Mucosa of stomach (tissue), 1 donor: ENCODE measurements around the gene PTK7.
"Not testable (repeated sequence)": the region's sequence is repeated elsewhere in the genome, so short reads cannot be mapped to it uniquely, and the experiment has no call there.

ENCODE experiments used
- H3K27me3 ChIP-seq: one replicate; pipeline ENCODE4 v1.7.0; 2013; ENCODE audit warnings: mild to moderate bottlenecking, low read length; ENCODE audit not compliant: control insufficient read depth, insufficient read depth
- H3K36me3 ChIP-seq: one replicate; pipeline ENCODE4 v1.7.0; 2013; ENCODE audit warnings: low read length; ENCODE audit not compliant: control insufficient read depth, insufficient read depth
- H3K4me1 ChIP-seq: one replicate; pipeline ENCODE4 v1.7.0; 2013; ENCODE audit warnings: mild to moderate bottlenecking, low read length; ENCODE audit not compliant: control insufficient read depth, insufficient read depth
- H3K4me3 ChIP-seq: one replicate; pipeline ENCODE4 v1.7.0; 2013; ENCODE audit warnings: low read length
- H3K9ac ChIP-seq: one replicate; pipeline ENCODE4 v1.7.0; 2013; ENCODE audit warnings: mild to moderate bottlenecking, low read length, moderate library complexity
- H3K9me3 ChIP-seq: one replicate; pipeline ENCODE4 v1.7.0; 2013; ENCODE audit warnings: mild to moderate bottlenecking, low read length, moderate library complexity; ENCODE audit not compliant: control insufficient read depth
- donor health status: Pancreatic carcinoma.

PTK7 gene

DNA sequence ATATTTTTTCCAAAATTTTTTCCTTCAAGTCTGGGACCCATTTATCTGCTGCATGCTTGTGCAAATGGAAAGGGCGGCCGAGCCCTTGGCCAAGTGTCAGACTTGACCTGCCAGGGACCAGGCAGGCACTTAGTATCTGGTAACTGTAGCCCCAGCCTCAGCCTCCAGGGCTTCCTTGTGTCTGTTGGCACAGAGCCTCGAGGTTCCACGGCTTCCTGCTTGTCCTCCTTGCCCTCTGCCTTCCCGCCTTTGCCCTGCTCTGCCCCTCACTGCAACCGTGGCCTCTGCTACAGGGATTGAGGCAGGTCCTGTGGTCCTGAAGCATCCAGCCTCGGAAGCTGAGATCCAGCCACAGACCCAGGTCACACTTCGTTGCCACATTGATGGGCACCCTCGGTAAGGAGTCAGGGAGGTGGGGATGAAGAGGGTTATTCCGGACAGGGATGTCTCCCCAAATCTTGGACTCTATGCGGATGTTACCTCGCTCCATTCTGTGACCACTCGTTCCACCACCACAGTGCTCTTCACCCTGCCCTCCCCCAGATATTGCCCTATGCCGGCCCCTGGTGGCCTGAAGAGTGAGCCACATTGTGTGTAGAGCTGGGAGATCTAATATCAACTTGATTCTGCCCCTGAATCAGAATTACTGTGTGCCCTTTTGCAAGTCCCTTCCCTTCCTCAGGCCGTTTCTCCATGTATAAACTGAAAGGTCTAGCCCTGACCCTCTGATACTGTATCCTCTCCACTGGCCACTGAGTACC, 53.5 kb downstream of the PTK7 start:
- H3K9ac ChIP-seq = no peak overlapping the region

GRCh38 chr6:43130429-43130828, 54.3 kb downstream of the PTK7 start:
- no peaks in the 10 kb centered on the region for H3K27me3 ChIP-seq
- H3K9me3 ChIP-seq = no peaks in the 10 kb centered on the region
- no peaks in the 10 kb centered on the region for H3K36me3 ChIP-seq
- H3K4me3 ChIP-seq = no peak overlapping the region
- peaks cover 13% of the 10 kb centered on the region for H3K4me1 ChIP-seq
- no peak overlapping the region for H3K9ac ChIP-seq

More for the DNA sequence above, 53.5 kb downstream of the PTK7 start:
- Histone ChIP-seq H3K9me3 (no peaks in the 10 kb centered on the region), H3K4me3 (no peak overlapping the region), H3K4me1 (peaks cover 14% of the 10 kb centered on the region), H3K36me3 (no peaks in the 10 kb centered on the region), H3K27me3 (no peaks in the 10 kb centered on the region)

- H3K27me3 ChIP-seq, H3K9ac ChIP-seq, H3K4me3 ChIP-seq, H3K9me3 ChIP-seq, H3K36me3 ChIP-seq, H3K4me1 ChIP-seq: not testable (repeated sequence)
Measured at GRCh38 chr6:43131379-43131778, 55.3 kb downstream of the PTK7 start.

- H3K27me3 ChIP-seq = no peaks in the 10 kb centered on the region
- no peak overlapping the region for H3K9ac ChIP-seq
- H3K9me3 ChIP-seq = no peaks in the 10 kb centered on the region
- H3K4me1 ChIP-seq = peaks cover 4% of the 10 kb centered on the region
- H3K36me3 ChIP-seq = no peaks in the 10 kb centered on the region
- no peak overlapping the region for H3K4me3 ChIP-seq
Measured at GRCh38 chr6:43138267-43138666, 62.2 kb downstream of the PTK7 start.

DNA sequence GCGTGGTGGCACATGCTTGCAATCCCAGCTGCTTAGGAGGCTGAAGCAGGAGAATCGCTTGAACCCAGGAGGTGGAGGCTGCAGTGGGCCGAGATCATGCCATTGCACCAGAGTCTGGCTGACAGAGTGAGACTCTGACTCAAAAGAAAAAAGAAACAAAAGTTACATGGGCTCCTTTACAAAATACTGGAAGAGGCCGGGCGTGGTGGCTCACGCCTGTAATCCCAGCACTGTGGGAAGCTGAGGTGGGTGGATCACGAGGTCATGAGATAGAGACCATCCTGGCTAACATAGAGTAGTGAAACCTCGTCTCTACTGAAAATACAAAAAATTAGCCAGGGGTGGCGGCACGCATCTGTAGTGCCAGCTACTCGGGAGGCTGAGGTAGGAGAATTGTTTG, 63.9 kb downstream of the PTK7 start:
- not testable (repeated sequence) for H3K9ac ChIP-seq, H3K4me3 ChIP-seq, H3K27me3 ChIP-seq, H3K4me1 ChIP-seq, H3K36me3 ChIP-seq, H3K9me3 ChIP-seq

DNA sequence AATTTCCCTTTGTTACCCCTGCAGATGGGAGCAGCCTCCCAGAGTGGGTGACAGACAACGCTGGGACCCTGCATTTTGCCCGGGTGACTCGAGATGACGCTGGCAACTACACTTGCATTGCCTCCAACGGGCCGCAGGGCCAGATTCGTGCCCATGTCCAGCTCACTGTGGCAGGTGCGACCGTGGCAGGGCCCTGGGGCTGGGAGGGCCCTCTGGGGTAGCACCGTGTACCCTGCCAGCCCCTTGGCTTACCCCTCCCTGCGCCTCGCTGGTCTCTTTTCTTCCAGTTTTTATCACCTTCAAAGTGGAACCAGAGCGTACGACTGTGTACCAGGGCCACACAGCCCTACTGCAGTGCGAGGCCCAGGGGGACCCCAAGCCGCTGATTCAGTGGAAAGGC, 65.5 kb downstream of the PTK7 start:
- Histone ChIP-seq H3K4me1 (peaks cover 9% of the 10 kb centered on the region), H3K36me3 (no peaks in the 10 kb centered on the region), H3K27me3 (no peaks in the 10 kb centered on the region), H3K9me3 (no peaks in the 10 kb centered on the region), H3K4me3 (no peak overlapping the region), H3K9ac (no peak overlapping the region)

- H3K4me1 ChIP-seq = peaks cover 9% of the 10 kb centered on the region
- no peaks in the 10 kb centered on the region for H3K36me3 ChIP-seq
- no peak overlapping the region for H3K9ac ChIP-seq
- no peaks in the 10 kb centered on the region for H3K9me3 ChIP-seq
- H3K27me3 ChIP-seq = no peaks in the 10 kb centered on the region
- H3K4me3 ChIP-seq = no peak overlapping the region
Measured at GRCh38 chr6:43142101-43142500, 66.0 kb downstream of the PTK7 start.

DNA sequence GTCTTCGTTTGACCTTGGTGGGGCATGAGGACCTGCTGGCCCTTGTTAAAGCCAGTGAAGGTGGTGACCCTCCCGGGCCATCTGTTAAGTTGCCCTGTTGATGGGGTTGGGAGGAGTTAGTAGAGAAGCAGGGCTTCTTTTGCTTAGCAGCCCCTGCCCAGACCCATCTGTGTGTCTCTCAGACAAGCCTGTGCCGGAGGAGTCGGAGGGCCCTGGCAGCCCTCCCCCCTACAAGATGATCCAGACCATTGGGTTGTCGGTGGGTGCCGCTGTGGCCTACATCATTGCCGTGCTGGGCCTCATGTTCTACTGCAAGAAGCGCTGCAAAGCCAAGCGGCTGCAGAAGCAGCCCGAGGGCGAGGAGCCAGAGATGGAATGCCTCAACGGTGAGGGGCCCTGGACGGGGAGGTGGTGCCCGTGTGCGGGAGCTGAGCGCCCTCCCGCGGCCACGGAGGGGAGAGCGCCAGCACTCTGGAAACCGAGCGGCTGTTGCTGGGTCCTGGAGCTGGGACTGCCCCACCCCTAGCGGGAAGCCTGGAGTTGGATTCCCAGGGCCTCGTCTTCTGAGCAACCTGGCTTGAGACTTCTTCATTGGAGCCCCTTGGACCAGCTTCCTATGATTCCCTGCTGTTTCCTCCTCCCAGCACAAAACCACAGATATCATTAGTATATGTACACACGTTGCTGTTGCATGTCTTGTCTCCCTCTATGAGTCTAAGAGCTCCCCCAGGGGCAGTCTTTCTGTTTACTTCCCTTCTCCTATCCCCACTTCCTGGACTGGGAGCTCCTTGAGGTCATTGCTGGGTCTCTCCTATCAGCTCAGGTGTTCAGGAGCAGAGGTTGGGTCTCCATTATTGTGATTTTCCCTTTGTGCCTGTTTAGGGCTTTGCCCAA, 67.4 kb downstream of the PTK7 start:
- Histone ChIP-seq H3K9ac (no peak overlapping the region), H3K27me3 (no peaks in the 10 kb centered on the region), H3K4me1 (peaks cover 9% of the 10 kb centered on the region), H3K36me3 (no peaks in the 10 kb centered on the region), H3K4me3 (no peak overlapping the region), H3K9me3 (no peaks in the 10 kb centered on the region)

DNA sequence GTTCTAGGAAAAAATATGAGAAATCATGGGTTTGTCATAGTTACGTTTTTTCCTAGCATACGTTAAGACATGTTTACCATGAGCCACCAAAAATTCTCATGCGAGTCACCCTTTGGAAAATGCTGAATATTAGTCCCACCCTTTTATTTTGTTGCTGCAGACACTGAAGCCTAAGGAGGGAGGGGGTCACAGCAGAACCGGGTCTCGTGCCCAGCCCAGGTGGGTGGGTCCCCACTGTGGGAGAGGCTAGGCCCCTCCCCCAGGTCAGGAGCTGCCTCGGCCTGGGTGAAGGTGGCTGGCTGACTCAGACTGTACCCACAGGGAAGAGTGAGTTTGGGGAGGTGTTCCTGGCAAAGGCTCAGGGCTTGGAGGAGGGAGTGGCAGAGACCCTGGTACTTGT, 68.8 kb downstream of the PTK7 start:
- peaks cover 9% of the 10 kb centered on the region for H3K4me1 ChIP-seq
- H3K9ac ChIP-seq = no peak overlapping the region
- H3K9me3 ChIP-seq = no peaks in the 10 kb centered on the region
- no peak overlapping the region for H3K4me3 ChIP-seq
- no peaks in the 10 kb centered on the region for H3K27me3 ChIP-seq
- H3K36me3 ChIP-seq = no peaks in the 10 kb centered on the region

- Histone ChIP-seq H3K27me3 (no peaks in the 10 kb centered on the region), H3K36me3 (no peaks in the 10 kb centered on the region), H3K4me3 (no peak overlapping the region), H3K9ac (no peak overlapping the region), H3K9me3 (no peaks in the 10 kb centered on the region), H3K4me1 (peaks cover 16% of the 10 kb centered on the region)
Measured at GRCh38 chr6:43146261-43146660, 70.1 kb downstream of the PTK7 start.

DNA sequence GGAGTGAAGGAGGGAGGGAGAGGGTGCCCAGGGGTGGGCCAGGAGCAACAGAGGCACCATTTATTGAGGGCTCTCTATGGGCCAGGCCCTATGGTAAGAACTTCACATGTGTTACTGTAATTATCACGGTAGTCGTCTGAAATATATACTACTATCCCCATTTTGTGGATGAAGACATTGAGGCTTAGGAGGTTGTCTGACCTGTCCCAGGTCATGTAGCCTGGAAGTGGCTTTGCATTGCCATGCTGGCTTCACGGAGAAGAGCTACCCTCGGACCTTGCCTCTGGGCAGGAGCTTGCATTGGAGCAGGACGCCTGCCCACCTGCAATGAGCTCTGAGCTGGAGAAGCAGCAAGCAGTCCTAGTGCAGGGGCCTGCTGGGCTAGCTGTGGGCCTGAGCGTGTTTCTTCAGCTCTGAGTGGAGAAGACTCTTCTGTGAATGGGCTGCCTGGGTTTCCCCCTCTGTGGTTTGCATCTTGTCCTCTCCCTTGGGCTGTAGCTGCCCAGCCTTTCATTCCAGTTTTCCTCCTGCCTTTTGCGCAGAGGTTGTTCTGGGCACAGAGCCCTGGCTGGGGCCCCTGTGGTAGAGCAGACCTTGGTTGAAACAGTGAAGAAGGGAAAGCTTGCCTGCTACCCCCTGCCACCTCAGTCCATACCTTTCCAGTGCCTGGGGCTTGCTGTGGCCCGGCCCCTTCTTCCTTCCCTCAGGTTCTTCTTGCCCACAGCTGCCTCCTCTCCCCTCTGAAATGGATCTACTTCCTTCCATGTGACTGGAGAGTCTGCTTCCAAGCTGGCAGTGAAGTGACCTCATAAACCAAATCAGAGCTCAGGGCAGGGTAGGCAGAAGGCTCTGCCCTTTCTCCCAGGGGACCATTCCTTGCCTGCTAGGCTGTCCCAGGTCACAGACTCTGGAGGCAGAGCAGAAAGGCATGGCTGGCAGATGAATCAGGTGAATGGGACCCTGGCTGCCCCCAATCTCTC, 70.9 kb downstream of the PTK7 start:
- H3K9ac ChIP-seq = no peak overlapping the region
- H3K4me3 ChIP-seq = no peak overlapping the region
- H3K27me3 ChIP-seq = no peaks in the 10 kb centered on the region
- no peaks in the 10 kb centered on the region for H3K9me3 ChIP-seq
- H3K4me1 ChIP-seq = peaks cover 16% of the 10 kb centered on the region
- H3K36me3 ChIP-seq = no peaks in the 10 kb centered on the region
